Endothelial cell of umbilical vein (primary cell): ENCODE results near the gene BASP1. TPM values are rescaled to one million over a fixed set of nuclear protein-coding genes. Genes with fewer than 3 reads are reported as not detected.

Experiments
- BruUV-seq: library from RNA; stranded (reverse); fragments of 400-500 nt; replicated peaks from 2 replicates; lab custom pipeline; 2021; lab: Mats Ljungman, UMichigan
- CTCF ChIA-PET: fragments of 300-600, 350-600 bp; sonication (Branson Sonifier 250); formaldehyde crosslinking; loops from one replicate; lab custom pipeline; 2021; ENCODE audit warnings: antibody characterized with exemption, inconsistent platforms; lab: Charles Lee
- POLR2A ChIA-PET: fragments of 300-600, 350-600 bp; sonication (Branson Sonifier 250); formaldehyde crosslinking; loops from one replicate; lab custom pipeline; 2021; ENCODE audit warnings: antibody characterized with exemption, inconsistent platforms; lab: Charles Lee
- DNase-seq: peaks from one replicate; pipeline ENCODE4 v3.0.0-alpha.2; 2011; ENCODE audit warnings: low read depth, low spot score
- FAIRE-seq: peaks from 2 replicates; lab custom pipeline; 2011; peaks lifted over from hg19 to GRCh38; lab: Jason Lieb, UNC
- H2AFZ ChIP-seq: 2 replicates; pipeline ENCODE4 v1.6.0; 2012; ENCODE audit warnings: low read depth, low read length, control low read depth, inconsistent platforms
- H3K27ac ChIP-seq: 2 replicates; pipeline ENCODE4 v1.5.1; 2011; ENCODE audit warnings: low read depth, mild to moderate bottlenecking, control low read depth, low read length, moderate library complexity; ENCODE audit not compliant: insufficient read depth
- H3K27me3 ChIP-seq, 2 experiments: 2 replicates each; pipeline versions ENCODE4 v1.6.0 to v1.6.1; 2011; ENCODE audit warnings: low read length in 2 of 2, mixed read lengths in 1 of 2; ENCODE audit not compliant: control insufficient read depth in 2 of 2, insufficient read depth in 2 of 2
- H3K36me3 ChIP-seq, 2 experiments: 2 replicates in 1 of 2; 3 replicates in 1 of 2; pipeline ENCODE4 v1.5.1; 2011; ENCODE audit warnings: low read length in 2 of 2, mild to moderate bottlenecking in 1 of 2, moderate library complexity in 1 of 2; ENCODE audit not compliant: control insufficient read depth in 2 of 2, insufficient read depth in 2 of 2; ENCODE audit errors: extremely low read depth in 1 of 2
- H3K4me1 ChIP-seq: 3 replicates; pipeline ENCODE4 v1.5.1; 2011; ENCODE audit warnings: mild to moderate bottlenecking, low read length; ENCODE audit not compliant: control insufficient read depth, insufficient read depth; ENCODE audit errors: extremely low read depth
- H3K4me2 ChIP-seq: 2 replicates; pipeline ENCODE4 v1.6.1; 2011; ENCODE audit warnings: low read length, control low read depth, mixed read lengths; ENCODE audit not compliant: insufficient read depth
- H3K4me3 ChIP-seq, 3 experiments: fragments of 200-600 bp in 1 of 3; sonication (generic), shearing (Covaris generic) in 1 of 3; replicated peaks in 1 of 3; 2 replicates each; pipeline ENCODE4 v1.5.1; 2011 to 2016; ENCODE audit warnings: control low read depth in 3 of 3, low read length in 3 of 3, mild to moderate bottlenecking in 2 of 3, inconsistent platforms in 1 of 3, low read depth in 1 of 3, moderate library complexity in 1 of 3; ENCODE audit not compliant: insufficient read depth in 1 of 3
- H3K79me2 ChIP-seq: 2 replicates; pipeline ENCODE4 v1.6.0; 2012; ENCODE audit warnings: low read length, inconsistent platforms; ENCODE audit not compliant: control insufficient read depth, insufficient read depth
- H3K9ac ChIP-seq: replicated peaks from 2 replicates; pipeline ENCODE3; 2011; ENCODE audit warnings: low read length, control low read depth; ENCODE audit not compliant: insufficient read depth; ENCODE audit errors: extremely low read depth
- H3K9me1 ChIP-seq: replicated peaks from 3 replicates; pipeline ENCODE4 v1.6.0; 2011; ENCODE audit warnings: mild to moderate bottlenecking, low read length; ENCODE audit not compliant: control insufficient read depth, insufficient read depth; ENCODE audit errors: extremely low read depth
- H3K9me3 ChIP-seq: replicated peaks from 2 replicates; pipeline ENCODE4 v1.5.1; 2012; ENCODE audit warnings: low read length, inconsistent platforms; ENCODE audit not compliant: control insufficient read depth, insufficient read depth
- H4K20me1 ChIP-seq: replicated peaks from 2 replicates; pipeline ENCODE3; 2011; ENCODE audit warnings: mild to moderate bottlenecking, low read length; ENCODE audit not compliant: control insufficient read depth, insufficient read depth; ENCODE audit errors: extremely low read depth
- EZH2 ChIP-seq: IDR thresholded peaks from 2 replicates; pipeline ENCODE4 v1.6.1; 2012; ENCODE audit warnings: borderline replicate concordance, low read depth, mild to moderate bottlenecking, moderate library complexity, low read length, inconsistent platforms; ENCODE audit not compliant: severe bottlenecking
- FOS ChIP-seq: IDR thresholded peaks from 2 replicates; pipeline ENCODE4 v1.6.1; 2011; ENCODE audit warnings: mild to moderate bottlenecking, low read length, moderate library complexity, borderline replicate concordance; ENCODE audit not compliant: insufficient read depth
- GATA2 ChIP-seq: IDR thresholded peaks from 2 replicates; pipeline ENCODE4 v1.7.0; 2011; ENCODE audit warnings: low read depth, mild to moderate bottlenecking, moderate library complexity, mixed read lengths, low read length; ENCODE audit not compliant: insufficient read length, insufficient read depth
- JUN ChIP-seq: IDR thresholded peaks from 2 replicates; pipeline ENCODE4 v1.6.1; 2011; ENCODE audit warnings: borderline replicate concordance, low read depth; ENCODE audit not compliant: insufficient read length, insufficient read depth
- MAX ChIP-seq: IDR thresholded peaks from 2 replicates; pipeline ENCODE4 v1.6.1; 2011; ENCODE audit not compliant: insufficient read depth, insufficient read length
- MYC ChIP-seq: IDR thresholded peaks from one replicate; pipeline ENCODE4 v1.6.1; 2011; ENCODE audit warnings: mild to moderate bottlenecking, low read depth, low read length
- POLR2A ChIP-seq: IDR thresholded peaks from 2 replicates; pipeline ENCODE4 v1.6.1; 2012; ENCODE audit warnings: low read depth, mild to moderate bottlenecking, control low read depth, low read length
- POLR2AphosphoS5 ChIP-seq: IDR thresholded peaks from 2 replicates; pipeline ENCODE4 v1.6.1; 2012; ENCODE audit warnings: low read depth, mild to moderate bottlenecking, control low read depth, low read length, moderate library complexity; ENCODE audit not compliant: insufficient read depth
- dilution Hi-C: fragments of 300-500 bp; cut with MboI; formaldehyde crosslinking; loops from one replicate; pipeline ENCODE4 v1.15.0; 2019; ENCODE audit warnings: low sequenced_read_pairs; ENCODE audit not compliant: extremely low pct_ligation_motif_present
- intact Hi-C: fragments of 100-400 bp; cut with micrococcal nuclease; formaldehyde crosslinking; loops from one replicate; pipeline ENCODE4 v1.10.0; 2022
- polyA plus RNA-seq, 4 experiments: library from polyadenylated mRNA; depleted of rRNA in 3 of 4; stranded (reverse) in 3 of 4; unstranded in 1 of 4; fragments of >200 nt; gene quantifications; 2 replicates each; pipeline versions ENCODE4 v1.2.1 to v1.2.3, GENCODE V29; 2011 to 2012; ENCODE audit warnings: missing spikeins in 1 of 4
- total RNA-seq: library from RNA; stranded (reverse); gene quantifications from 2 replicates; pipeline ENCODE4 v1.2.3, GENCODE V29; 2021
- TF ChIP-seq, protein P1 (sequence below), 2 donors: IDR thresholded peaks; 1 replicate in 1 of 2; 2 replicates in 1 of 2; pipeline ENCODE4 v1.5.1; 2011; ENCODE audit warnings: low read length in 2 of 2, mild to moderate bottlenecking in 2 of 2, moderate library complexity in 2 of 2, control low read depth in 1 of 2, inconsistent platforms in 1 of 2, low read depth in 1 of 2; ENCODE audit not compliant: insufficient read depth in 1 of 2; ENCODE audit errors: extremely low read depth in 1 of 2

The BASP1 gene
- total and polyA plus RNA-seq, 2 donors (not counting 3 experiments of a cell fraction or from before 2014, with no cell fraction given) = 69.4 to 79.3 TPM

DNA sequence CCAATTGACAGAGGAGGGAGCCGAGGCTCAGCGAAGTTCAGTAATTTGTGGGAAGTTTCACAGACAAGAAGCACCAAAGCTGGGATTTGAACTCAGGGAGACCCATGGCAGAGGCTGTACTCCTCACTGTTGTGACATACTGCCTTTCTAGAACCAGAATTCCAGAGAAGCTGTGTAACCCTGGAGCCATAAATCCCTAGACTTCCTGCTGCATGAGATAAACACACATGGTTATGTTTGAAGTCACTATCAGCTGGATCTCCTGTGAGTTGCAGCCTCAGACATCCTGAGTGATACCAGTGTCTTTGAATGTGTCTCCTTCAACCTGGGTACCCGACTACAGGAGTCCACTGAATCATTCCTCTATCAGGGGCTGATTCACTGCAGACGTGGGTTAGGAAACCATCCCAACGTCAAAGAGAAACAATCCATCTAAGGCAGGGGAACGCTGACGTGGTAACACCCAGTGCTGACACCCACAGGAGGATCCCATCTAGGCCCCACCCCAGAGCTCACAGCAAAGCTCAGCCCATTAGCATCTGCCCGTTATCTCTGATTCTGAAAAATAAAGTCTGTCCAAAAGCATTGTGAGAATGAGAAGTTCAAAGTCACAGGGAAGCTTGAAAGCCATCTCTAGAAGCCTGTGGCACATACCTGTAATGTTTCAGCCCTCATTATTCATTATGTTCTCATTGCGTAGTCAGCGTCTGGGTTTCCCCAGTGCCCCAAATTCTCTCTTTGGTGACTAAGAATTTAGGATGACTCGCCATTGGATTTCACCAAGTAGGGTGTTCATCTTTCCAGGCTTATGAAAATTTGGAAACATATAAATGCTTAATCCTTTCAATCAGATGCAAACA lies 36.3 kb upstream of the BASP1 start:
- H4K20me1 ChIP-seq = no peaks in the 10 kb centered on the region
- BruUV-seq = no TSS peak
- H3K9me1 ChIP-seq = no peaks in the 10 kb centered on the region
- intact Hi-C loops = loop anchor here (1.0 kb wide), 1 partner anchor 23 kb away; no protein-coding TSS in a partner anchor
- no peak overlapping the region for H3K9ac ChIP-seq
- no peaks in the 10 kb centered on the region for H3K9me3 ChIP-seq
- no peak overlapping the region for H3K4me3 ChIP-seq
- DNase-seq (peak; percentile 74), FAIRE-seq (peak; percentile 77)
- peak overlapping the region; percentile 25 for H3K27ac ChIP-seq
- no peaks in the 10 kb centered on the region for H3K36me3 ChIP-seq
- ChIA-PET CTCF (interaction anchor here (1.2 to 2.1 kb wide), 4 partner anchors 9 to 241 kb away, joined by 3 to 20 read pairs (median 7); no protein-coding TSS in a partner anchor), POLR2A (no interaction called here)
- no peaks in the 10 kb centered on the region for H3K27me3 ChIP-seq
- H2AFZ ChIP-seq = peak overlapping the region; percentile 43
- peak; percentile 31 for TF ChIP-seq POLR2AphosphoS5
- TF ChIP-seq EZH2 = no peak
- no peak for TF ChIP-seq POLR2A
- TF ChIP-seq, protein P1, sequence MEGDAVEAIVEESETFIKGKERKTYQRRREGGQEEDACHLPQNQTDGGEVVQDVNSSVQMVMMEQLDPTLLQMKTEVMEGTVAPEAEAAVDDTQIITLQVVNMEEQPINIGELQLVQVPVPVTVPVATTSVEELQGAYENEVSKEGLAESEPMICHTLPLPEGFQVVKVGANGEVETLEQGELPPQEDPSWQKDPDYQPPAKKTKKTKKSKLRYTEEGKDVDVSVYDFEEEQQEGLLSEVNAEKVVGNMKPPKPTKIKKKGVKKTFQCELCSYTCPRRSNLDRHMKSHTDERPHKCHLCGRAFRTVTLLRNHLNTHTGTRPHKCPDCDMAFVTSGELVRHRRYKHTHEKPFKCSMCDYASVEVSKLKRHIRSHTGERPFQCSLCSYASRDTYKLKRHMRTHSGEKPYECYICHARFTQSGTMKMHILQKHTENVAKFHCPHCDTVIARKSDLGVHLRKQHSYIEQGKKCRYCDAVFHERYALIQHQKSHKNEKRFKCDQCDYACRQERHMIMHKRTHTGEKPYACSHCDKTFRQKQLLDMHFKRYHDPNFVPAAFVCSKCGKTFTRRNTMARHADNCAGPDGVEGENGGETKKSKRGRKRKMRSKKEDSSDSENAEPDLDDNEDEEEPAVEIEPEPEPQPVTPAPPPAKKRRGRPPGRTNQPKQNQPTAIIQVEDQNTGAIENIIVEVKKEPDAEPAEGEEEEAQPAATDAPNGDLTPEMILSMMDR (IDR thresholded peaks at IDR 0.05; ENCODE audit: extremely low read depth in 1 of 2, insufficient read depth in 1 of 2, low read depth in 1 of 2, low read length in 2 of 2) = no peak
- TF ChIP-seq MYC = no peak
- TF ChIP-seq MAX = no peak
- peak; percentile 58 for TF ChIP-seq FOS
- TF ChIP-seq JUN = peak; percentile 20
- peak; percentile 96 for TF ChIP-seq GATA2
- dilution Hi-C loops = loop anchor here (25.0 kb wide), 3 partner anchors 269 to 494 kb away; no protein-coding TSS in a partner anchor
- H3K4me2 ChIP-seq = no peak overlapping the region
- no peaks in the 10 kb centered on the region for H3K79me2 ChIP-seq
- H3K4me1 ChIP-seq = peaks cover 9% of the 10 kb centered on the region
